NCI-H69 (cell line): ENCODE measurements around the gene METTL16.
A peak's percentile ranks its signal among the peaks of the same experiment; 100 is the strongest.
"Not testable (repeated sequence)": the region's sequence is repeated elsewhere in the genome, so short reads cannot be mapped to it uniquely, and the experiment has no call there.

ENCODE experiments used
- DNase-seq: peaks from one replicate; lab custom pipeline; 2025; lab: John Stamatoyannopoulos, UW

The METTL16 gene

DNA sequence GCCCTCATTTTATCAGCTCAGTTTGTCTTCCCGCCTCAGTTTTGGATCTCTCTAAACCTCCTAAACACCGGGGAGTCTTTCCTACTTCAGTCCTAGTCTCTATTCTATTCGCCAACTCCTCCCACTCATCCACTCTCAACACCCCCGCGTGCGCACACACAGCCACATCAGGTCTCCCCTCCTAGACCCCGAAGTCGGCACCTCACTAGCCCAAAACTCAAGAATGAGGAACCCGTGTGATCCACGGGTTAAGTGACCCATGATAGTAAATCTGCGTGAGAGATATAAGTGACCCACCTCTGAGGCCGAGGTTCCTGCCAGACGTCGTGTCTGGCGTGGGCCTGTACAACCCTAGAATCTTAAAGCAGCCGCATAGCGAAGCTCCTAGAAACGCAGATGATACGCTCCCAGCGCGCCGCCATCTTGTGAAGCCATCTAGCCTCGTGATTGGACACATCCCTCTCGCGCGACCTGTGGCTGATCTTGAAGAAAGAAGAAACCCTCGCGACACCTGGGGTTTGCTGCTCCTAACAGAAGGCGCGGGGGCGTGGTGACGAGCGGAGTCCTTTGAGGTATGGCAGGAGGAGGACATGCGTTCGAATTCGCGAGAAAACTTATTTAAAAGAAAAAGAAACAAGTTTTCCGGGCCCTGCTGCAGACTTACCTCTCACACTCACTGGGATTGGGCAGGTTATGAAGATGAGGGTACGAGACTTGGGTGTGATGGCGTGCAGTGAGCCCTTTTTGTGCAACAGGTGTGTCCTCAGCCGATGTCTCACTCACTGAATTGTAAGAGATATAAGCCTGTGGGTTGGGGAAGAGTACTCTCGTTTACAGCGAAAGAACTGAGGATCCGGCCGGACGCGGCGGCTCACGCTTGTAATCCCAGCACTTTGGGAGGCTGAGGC lies at the start of gene METTL16:
Gene METTL16, minus strand, starts transcription at position 427 of the 908 bp plus-strand sequence. CDS start 9,557 bp downstream, outside the sequence.
- DNase-seq, result peak; percentile 98

DNA sequence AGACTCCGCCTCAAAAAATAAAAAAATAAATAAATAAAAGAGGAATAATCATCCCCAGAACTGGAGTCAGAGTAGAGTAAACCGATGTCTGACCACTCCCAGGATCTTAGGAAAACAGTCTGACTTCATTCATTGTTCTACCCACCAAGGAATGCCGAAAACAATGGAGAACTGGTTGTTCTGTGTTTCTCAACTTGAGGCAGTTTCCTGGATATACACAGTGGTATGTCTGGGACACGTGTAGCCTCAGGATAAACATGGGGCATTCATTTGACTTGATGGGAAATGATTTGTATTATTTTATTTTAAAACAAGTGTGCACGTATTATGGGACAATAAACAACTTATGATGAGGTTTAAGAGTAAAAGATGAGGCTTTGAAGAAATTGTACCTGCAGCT lies 49.0 kb upstream of the METTL16 start:
- no peak for DNase-seq

- DNase-seq, result no peak
These were observed 40.2 kb upstream of the METTL16 start for GRCh38 chr17:2551928-2552327.

DNA sequence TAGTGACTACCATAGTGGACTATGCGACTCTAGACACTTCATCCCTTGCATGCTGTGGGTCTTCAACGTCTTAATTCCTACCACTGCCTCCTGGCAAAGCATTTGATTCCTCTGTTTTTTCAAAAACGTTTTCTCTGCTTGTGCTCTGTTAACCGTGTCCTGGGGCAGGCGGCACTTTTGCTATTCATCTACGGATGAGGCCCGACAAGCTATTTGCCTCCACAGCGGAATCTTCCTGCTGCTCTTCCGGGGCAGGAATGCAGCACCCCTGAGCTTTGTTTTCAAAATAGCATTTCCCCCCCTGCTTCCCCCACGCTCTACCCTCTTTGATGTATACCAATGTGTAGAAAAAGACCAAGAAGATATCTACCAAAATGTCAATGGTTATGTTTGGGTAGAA lies 39.8 kb upstream of the METTL16 start:
- DNase-seq, result no peak

DNA sequence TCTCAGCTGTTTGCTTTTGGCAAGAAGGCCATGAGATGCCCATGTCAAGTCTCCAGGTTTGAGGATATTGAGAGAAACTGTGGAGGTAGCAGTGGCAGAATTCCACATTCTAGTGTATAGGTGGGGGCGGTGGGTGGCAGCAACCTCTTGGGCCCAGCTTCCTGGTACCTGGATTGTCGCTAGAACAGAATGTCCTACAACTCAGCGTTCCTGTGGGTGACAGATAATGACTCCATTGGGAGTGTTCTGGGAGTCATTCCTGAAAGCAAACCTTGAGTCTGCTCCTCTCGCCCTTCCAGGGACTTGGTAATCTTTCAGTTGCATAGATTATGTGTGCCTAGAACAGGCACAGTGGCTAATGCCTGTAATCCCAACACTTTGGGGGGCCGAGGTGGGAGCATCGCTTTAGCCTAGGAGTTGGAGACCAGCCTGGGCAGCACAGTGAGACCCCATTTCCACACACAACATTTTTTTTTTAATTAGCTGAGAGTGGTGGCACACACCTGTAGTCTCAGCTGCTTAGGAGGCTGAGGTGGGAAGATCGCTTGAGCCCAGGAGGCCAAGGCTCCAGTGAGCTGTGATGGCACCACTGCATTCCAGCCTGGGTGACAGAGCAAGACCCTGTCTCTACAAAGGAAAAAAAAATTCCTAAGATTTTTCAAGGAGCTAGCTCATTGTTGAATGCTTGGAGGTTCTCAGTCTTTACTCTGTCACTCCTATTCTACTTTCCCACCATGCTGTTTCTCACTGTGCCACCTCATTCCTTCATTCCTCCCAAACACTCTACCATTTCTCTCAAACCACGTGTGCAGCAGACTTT lies 37.9 kb upstream of the METTL16 start:
- no peak for DNase-seq

DNA sequence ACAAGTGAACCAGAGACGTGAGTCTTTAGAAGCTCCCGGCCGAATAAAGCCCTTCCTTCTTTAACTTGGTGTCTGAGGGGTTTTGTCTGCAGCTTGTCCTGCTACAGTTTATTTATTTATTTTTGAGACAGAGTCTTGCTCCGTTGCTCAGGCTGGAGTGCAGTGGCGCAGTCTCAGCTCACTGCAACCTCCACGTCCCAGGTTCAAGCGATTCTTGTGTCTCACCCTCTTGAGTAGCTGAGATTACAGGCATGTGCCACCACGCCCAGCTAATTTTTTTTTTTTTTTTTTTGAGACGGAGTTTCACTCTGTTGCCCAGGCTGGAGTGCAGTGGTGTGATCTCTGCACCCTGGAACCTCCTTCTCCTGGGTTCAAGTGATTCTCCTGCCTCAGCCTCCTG lies 36.3 kb upstream of the METTL16 start:
- not testable (repeated sequence) for DNase-seq

GRCh38 chr17:2547176-2547575 lies 35.5 kb upstream of the METTL16 start:
- peak; percentile 45 for DNase-seq

DNA sequence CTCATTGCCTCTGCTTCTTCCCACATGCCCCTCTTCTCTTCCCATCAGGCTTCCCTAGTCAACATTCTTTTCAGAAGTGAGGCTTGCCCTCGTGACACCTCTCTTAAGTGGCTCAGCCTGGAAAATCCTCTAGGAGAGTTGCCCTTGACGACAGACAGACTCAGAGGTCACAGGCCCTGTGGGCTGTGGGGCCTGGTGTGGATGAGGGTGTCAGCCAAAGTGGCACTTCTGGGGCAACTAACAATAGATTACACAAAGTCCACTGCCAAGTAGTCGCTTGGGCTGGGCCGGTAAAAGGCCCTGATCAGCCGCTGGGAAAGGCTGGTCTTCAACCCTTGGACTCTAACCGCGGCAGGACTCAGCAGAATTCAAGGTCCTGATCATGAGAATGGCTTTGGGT lies 33.7 kb upstream of the METTL16 start:
- no peak for DNase-seq

DNA sequence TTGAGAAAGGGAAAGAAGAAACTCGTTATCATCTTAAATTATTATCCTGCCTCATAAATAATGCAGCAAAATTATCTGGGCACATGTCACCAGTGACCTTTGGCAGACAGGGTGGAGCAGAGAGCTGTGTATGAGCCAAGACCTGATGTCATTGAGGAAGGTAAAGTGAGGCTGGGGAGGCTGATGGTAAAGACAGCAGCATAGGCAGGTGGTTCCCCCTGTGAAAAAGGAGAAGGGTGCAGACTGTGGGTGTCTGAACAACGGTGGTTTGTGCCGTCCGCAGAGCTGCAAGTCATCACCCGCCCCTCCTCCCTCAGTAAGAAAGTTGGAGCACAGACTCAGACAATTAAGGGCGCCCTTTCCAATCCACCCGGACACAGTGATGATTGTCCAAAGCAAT lies 30.8 kb upstream of the METTL16 start:
- DNase-seq, result no peak

DNA sequence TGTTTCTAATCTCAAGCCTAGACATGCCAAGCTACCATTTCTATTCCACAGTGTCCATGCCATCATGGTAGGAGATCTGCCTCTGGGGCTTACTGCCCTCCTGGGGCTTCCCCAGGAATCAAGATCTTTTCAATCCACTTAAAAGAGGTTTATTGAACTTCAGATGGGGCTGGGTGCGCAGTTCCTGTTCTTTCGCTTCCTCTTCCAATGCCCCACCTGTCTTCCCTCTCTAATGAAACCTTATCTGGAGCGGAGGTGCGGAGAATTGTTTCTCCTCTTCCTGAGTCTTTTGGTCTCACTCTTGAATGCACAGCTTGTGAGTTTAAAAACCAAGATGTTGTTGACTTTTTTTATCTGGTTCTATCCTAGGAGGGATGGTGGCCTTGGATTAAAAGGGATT lies 30.4 kb upstream of the METTL16 start:
- DNase-seq, result no peak

DNA sequence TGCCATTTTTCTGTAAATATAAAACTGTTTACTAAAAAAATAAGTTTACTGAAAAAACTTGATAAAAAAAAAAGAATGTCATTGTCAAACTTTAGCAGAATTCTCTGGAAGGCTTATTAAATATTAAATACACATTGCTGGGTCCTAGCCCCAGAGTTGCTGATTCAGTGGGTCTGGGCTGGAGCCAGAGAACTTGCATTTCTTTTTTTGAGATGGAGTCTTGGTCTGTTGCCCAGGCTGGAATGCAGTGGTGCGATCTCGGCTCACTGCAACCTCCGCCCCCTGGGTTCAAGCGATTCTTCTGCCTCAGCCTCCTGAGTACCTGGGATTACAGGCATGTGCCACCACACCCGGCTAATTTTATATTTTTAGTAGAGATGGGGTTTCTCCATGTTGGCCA lies 25.9 kb upstream of the METTL16 start:
- DNase-seq, result not testable (repeated sequence)

GRCh38 chr17:2532146-2532720 lies 20.5 kb upstream of the METTL16 start:
- DNase-seq, result peak; percentile 67

DNA sequence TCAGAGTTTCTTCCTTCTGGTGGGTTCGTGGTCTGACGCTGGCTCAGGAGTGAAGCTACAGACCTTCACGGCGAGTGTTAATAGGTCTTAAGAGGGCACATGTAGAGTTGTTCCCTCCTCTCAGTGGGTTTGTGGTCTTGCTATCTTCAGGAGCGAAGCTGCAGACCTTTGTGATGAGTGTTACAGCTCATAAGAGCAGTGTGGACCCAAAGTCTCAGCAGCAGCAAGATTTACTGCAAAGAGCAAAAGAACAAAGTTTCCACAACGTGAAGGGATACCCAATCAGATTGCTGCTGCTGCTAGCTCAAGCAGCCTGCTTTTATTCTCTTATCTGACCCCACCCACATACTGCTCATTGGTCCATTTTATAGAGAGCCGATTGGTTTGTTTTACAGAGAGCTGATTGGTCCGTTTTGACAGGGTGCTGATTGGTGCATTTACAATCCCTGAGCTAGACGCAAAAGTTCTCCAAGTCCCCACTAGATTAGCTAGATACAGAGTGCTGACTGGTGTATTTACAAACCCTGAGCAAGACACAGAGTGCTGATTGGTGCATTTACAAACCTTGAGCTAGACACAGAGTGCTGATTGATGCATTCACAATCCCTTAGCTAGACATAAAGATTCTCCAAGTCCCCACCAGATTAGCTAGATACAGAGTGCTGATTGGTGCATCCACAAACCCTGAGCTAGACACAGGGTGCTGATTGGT lies 19.7 kb upstream of the METTL16 start:
- peak; percentile 32 for DNase-seq

- DNase-seq, result not testable (repeated sequence)
These were observed 10.2 kb upstream of the METTL16 start for GRCh38 chr17:2521775-2522410.

- no peak for DNase-seq
These were observed 9.6 kb upstream of the METTL16 start for GRCh38 chr17:2521257-2521656.

- no peak for DNase-seq
These were observed 5.9 kb upstream of the METTL16 start for GRCh38 chr17:2517539-2517938.

DNA sequence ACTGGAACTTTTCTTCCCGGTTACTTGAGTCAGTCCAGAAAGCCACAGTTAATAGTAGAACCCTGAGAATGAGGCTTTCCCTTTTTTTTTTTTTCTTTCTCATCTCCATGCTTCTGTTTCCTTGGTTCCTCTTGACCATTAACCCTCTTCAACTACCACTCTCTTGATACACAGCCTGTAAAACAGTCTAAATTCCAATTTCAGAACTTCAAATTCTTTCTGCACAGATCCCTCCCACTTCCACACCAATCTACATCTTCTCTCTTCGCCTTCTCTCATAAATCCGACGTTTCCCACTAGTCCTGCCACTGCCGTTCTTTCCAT lies 588 bp downstream of the METTL16 start:
- no peak for DNase-seq

- DNase-seq, result peak; percentile 3
These were observed 1.1 kb downstream of the METTL16 start for GRCh38 chr17:2510559-2510958.

GRCh38 chr17:2508035-2508434 lies 3.7 kb downstream of the METTL16 start:
- no peak for DNase-seq

DNA sequence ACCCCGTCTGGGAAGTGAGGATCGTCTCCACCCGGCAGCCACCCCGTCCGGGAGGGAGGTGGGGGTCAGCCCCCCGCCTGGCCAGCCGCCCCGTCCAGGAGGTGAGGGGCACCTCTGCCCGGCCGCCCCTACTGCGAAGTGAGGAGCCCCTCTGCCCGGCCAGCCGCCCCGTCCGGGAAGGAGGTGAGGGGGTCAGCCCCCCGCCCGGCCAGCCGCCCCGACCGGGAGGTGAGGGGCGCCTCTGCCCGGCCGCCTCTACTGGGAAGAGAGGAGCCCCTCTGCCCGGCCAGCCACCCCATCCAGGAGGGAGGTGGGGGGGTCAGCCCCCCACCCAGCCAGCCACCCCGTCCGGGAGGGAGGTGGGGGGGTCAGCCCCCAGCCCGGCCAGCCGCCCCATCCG lies 4.7 kb downstream of the METTL16 start:
- DNase-seq, result not testable (repeated sequence)

- no peak for DNase-seq
These were observed 8.1 kb downstream of the METTL16 start for GRCh38 chr17:2503627-2504026.
